ENCODE data around the gene BMPR1A.

BMPR1A gene

DNA sequence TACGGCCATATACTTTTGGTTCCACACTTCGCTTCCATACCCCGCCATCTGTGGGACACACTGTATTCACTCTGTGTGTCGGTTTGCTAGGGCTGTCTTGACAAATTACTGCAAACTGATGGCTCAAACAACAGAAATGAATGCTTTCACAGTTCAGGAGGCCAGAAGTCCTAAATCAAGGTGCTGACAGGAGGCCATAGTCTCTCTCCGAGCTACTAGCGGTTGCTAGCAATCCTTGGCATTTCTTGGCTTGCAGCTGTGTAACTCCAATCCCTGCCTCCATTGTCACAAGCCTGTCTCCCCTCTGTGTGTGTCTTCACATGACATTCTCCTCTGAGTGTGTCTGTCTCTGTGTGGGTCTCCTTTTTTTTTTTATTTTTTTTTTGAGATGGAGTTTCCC is 28.9 kb upstream of the BMPR1A start:
- DNase-seq (ENCODE audit: low spot score): no peak
- TF ChIP-seq, protein P1, sequence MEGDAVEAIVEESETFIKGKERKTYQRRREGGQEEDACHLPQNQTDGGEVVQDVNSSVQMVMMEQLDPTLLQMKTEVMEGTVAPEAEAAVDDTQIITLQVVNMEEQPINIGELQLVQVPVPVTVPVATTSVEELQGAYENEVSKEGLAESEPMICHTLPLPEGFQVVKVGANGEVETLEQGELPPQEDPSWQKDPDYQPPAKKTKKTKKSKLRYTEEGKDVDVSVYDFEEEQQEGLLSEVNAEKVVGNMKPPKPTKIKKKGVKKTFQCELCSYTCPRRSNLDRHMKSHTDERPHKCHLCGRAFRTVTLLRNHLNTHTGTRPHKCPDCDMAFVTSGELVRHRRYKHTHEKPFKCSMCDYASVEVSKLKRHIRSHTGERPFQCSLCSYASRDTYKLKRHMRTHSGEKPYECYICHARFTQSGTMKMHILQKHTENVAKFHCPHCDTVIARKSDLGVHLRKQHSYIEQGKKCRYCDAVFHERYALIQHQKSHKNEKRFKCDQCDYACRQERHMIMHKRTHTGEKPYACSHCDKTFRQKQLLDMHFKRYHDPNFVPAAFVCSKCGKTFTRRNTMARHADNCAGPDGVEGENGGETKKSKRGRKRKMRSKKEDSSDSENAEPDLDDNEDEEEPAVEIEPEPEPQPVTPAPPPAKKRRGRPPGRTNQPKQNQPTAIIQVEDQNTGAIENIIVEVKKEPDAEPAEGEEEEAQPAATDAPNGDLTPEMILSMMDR (IDR thresholded peaks at IDR 0.05; ENCODE audit: borderline replicate concordance, control extremely low read depth, extremely low read depth, insufficient read depth, missing control alignments): no peak
- in situ Hi-C loops (cut with MboI; ENCODE audit: low sequenced_read_pairs, unreplicated experiment): no loop called here

DNA sequence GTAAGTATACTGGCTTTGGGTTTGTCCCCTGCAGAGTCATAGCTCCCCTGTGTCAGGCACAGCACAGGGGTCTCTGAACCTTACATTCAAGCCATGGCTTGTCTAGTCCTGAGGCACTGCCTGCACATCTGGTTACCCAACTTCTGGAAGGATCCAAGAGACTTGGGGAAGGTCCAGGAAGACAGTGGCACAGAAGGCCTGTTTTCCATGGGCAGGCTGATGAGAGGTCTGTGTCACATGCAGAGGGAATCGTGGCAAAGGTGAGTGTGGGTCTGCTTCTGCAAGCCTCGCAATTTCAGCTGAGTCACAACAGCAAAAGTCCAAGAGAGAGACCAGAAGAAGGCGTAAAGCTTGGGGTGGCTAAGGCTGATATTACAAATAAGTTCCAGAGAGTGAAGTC is 28.4 kb upstream of the BMPR1A start:
- TF ChIP-seq, protein P1 (IDR thresholded peaks at IDR 0.05; ENCODE audit: borderline replicate concordance, control extremely low read depth, extremely low read depth, insufficient read depth, missing control alignments): no peak
- DNase-seq (ENCODE audit: low spot score): no peak
- in situ Hi-C loops (cut with MboI; ENCODE audit: low sequenced_read_pairs, unreplicated experiment): no loop called here

DNA sequence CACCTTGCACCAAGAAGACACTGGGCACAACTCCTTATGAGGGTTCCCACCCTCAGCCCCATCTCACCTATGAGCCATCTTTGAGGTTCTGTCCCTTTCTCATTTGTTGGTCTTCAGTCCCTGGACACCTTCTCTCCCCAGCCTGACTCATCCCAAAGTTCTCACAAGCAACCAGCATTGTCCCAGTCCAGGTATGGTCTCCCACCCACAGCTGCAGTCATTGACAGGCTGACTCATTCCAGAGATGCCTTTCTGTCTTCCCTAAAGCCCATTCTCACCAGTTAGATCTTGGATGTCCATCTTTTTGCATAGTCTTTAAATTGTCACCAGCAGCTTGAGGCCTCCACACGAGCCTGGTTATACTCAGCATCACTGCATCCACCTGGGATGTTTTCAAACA is 26.7 kb upstream of the BMPR1A start:
- TF ChIP-seq, protein P1 (IDR thresholded peaks at IDR 0.05; ENCODE audit: borderline replicate concordance, control extremely low read depth, extremely low read depth, insufficient read depth, missing control alignments): no peak
- in situ Hi-C loops (cut with MboI; ENCODE audit: low sequenced_read_pairs, unreplicated experiment): no loop called here
- DNase-seq (ENCODE audit: low spot score): no peak

DNA sequence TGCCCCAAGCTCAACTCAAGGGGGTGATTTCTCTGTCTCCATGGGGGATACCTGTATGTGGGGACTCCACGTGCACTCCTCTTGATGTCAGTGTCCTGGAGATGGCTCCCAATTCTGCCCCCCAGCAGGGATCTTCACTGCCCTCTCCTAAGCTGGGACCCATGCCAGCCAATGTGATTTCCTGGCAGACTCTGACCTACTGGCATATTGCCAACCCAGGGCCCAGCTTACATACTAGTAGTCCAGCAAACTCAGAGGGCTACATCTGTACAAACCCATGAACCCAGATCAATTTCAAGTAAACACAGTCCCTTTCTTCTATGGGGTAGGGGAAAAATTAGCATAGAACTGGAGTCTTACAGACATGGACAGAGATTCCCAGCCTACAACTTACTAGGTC is 26.2 kb upstream of the BMPR1A start:
- TF ChIP-seq, protein P1 (IDR thresholded peaks at IDR 0.05; ENCODE audit: borderline replicate concordance, control extremely low read depth, extremely low read depth, insufficient read depth, missing control alignments): no peak
- no peak for DNase-seq (ENCODE audit: low spot score)
- in situ Hi-C loops (cut with MboI; ENCODE audit: low sequenced_read_pairs, unreplicated experiment): no loop called here

DNA sequence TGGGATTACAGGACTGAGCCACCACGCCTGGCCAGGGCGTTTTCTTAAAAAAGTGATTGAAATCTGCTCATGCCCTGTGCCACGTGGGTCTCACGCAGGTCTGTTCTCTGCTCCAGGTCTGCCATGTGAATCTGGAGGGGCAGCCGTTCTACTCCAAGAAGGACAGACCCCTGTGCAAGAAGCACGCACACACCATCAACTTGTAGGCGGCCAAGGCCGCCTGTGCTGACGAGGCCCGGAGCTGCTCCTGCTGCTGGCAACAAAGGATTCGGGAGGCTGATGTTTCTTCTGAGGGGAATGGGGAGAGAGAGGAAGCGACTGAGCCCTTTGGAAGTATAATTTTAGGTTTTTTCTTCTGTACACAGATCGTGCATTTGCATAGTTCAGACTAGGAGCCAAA is 23.6 kb upstream of the BMPR1A start:
- no peak for DNase-seq (ENCODE audit: low spot score)
- in situ Hi-C loops (cut with MboI; ENCODE audit: low sequenced_read_pairs, unreplicated experiment): no loop called here
- TF ChIP-seq, protein P1 (IDR thresholded peaks at IDR 0.05; ENCODE audit: borderline replicate concordance, control extremely low read depth, extremely low read depth, insufficient read depth, missing control alignments): no peak

DNA sequence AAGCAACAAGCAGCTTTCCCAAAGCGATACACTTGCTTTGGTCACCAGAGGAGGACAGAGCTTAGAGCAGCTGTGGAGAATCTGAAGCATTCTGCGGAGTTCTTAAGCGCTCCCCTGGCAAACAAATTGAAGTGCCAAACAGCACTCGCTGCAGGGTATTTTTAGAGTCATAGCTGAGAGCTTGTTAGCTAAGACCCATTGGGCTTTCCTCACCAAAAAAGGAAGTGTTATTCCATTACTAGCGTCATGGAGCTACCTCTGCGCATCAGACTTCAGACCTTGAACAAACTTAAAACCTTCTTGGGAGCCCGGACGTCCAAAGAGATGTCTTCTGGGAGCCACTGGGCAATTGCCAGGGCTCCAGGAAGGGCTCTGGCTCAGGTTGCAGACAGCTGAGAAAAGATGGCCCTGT is 23.2 kb upstream of the BMPR1A start:
- in situ Hi-C loops (cut with MboI; ENCODE audit: low sequenced_read_pairs, unreplicated experiment): no loop called here
- TF ChIP-seq, protein P1 (IDR thresholded peaks at IDR 0.05; ENCODE audit: borderline replicate concordance, control extremely low read depth, extremely low read depth, insufficient read depth, missing control alignments): no peak
- no peak for DNase-seq (ENCODE audit: low spot score)

Measured in GM13976 (cell line).